HG03196 (cell line): ENCODE measurements around the gene GCG.

Experiments
- ATAC-seq: cut with Tn5 transposase; IDR thresholded peaks from one replicate; pipeline ENCODE4 v1.9.1; 2021; ENCODE audit not compliant: unreplicated experiment

The GCG gene

DNA sequence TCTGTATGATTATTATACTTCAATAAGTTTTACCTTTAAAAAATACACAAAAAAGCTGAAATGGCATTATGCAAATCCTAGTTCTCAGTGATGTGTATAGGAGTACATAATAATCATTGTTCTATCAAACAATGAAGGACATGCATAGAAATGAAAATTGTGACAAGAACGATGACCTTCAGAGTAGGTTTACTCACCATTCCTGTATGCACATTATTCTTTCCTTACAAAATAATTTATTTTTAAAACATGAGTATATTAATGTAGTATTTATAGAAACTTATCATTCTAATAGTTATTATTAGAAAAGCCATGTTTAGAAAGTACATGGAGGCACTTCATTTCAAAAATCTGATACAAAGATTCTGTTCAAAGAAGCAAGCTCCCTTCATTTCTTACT is 45.3 kb downstream of the GCG start:
- ATAC-seq: no peak

DNA sequence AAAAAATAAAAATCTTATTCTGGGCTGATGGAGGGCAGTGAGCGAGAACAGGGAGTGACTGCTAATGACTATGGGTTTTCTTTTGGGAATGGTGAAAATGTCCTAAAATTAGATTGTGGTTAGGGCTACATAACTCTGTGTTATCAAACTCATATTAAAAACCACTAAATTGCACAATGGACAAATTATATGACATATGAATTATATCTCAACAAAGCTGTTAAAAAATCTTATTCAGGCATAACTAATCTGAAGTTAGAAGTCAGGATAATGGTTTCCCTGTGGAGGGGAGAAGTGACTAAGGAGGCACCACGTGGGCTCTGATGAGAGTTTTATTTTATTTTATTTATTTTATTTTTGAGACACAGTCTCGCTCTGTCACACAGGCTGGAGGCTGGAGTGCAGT is 45.9 kb downstream of the GCG start:
- no peak for ATAC-seq

DNA sequence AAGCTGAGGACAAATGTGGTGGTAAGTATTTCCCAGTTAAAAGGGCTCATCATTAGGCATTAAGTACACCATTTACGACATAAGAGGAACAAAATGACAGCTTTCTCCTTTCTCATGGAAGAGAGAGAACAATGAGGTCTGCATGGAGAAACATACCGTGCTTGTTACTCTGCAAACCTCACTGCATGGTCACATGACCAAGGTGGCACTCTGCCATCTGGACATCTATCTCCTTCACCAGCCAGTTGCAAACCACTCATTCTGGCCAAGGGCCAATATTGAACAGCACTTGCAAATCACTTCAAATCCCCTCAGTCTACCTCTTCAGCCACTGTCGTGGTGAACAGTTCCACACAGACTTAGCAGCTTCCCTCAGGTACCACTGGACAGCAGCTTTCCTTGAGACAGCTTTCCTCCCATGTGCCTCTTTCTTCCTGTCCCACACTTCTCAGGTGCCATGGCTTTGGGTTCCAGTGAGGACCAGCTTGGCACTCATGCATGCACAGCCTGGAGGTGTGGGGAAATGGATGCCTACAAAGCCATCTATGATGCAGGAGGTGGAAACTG is 48.5 kb downstream of the GCG start:
- ATAC-seq: no peak

DNA sequence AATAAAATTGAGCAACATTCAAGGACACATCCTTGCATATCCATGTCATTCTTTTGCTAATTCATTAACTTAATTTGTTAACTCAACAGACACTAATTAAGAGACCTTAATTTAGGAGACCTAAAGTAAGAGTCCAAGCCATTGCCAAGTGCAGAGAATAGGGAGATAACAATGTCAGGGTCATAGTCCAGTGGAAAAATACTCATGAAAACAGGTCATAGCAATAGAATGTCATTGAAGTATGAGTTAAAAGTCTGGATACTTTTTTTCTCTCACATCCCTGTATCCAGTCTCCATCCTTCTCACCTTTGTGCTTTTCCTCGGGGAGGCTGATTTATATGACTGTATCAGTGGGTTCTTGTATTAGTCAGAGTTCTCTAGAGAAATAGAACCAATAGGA is 51.5 kb downstream of the GCG start:
- no peak for ATAC-seq

DNA sequence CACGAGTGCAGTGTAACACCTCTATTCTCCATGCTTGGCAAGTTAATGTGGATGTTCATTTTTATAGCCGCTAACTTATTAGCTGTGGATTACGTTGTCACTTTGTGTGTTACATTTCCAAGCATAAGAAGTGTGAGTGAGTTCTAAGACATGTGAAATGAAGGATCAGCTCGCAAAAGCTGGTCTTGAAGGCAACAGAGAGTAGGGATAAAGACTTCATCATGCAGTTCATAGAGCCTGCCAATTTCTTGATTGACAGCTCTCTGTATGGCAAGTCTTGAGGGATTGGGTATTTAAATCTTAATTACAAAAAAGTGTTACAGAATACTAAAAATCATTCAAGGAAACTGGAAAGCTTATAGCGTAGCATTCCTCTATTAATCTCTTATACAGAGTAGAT is 52.2 kb downstream of the GCG start:
- no peak for ATAC-seq
